CD4-positive, alpha-beta T cell treated with Interleukin-1 beta for 1 hour (primary cell): ENCODE measurements around the gene SYPL1.

Experiments used
- DNase-seq, 2 donors: peaks; one replicate each; pipeline ENCODE4 v3.0.0-alpha.2; 2020 to 2022

SYPL1 gene

GRCh38 chr7:106089647-106090046 is 22.5 kb downstream of the SYPL1 start:
- DNase-seq = no peak

DNA sequence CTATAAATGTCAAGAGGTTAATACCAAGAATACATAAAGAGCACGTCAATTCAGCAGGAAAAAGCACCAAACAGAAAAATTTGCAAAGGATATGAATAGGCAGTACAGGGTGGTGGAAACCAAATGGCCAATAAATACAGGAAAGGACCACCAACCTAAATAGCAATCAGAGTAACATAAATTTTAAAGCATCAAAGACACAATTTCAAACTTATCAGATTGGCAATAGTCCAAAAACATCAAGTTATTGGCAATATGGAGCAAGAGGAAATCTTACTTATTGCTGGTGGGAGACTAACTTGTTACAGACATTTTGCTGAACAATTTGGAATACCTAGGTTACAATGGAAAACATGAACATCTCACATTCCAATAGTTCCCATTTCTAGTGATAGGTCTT is 24.1 kb downstream of the SYPL1 start:
- no peak for DNase-seq

DNA sequence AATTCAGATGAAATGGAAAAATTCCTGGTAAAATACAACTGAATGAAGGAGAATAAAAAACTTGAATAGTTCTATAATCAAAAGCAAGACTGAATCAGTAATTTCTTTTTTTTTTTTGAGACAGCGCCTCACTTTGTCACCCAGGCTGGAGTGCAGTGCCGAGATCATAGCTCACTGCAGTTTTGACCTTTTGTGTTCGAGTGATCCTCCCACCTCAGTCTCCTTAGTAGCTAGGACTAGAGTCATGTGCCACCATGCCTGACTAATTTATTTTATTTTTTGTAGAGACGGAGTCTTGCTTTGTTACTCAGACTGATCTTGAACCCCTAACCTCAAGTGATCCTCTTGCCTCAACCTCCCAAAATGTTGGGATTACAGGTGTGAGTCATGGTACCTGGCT is 26.1 kb downstream of the SYPL1 start:
- no peak for DNase-seq

DNA sequence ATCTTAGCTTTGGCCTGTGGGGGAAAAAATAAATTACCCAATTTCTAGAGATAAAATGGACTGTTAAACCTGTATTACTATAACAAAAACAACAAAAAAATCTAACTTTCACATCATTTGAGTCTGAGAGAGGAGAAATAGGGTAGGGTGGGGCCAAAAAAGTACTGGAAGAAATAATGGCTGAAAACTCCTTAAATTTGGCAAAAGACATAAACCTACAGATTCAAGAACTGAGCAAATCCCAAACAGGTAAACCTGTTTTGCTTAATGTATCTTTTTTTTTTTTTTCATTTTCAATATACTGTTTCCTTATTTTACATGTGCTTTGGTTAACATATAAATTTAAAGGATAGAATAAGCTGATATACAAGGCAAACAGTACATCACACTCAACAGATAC is 27.1 kb downstream of the SYPL1 start:
- no peak for DNase-seq

DNA sequence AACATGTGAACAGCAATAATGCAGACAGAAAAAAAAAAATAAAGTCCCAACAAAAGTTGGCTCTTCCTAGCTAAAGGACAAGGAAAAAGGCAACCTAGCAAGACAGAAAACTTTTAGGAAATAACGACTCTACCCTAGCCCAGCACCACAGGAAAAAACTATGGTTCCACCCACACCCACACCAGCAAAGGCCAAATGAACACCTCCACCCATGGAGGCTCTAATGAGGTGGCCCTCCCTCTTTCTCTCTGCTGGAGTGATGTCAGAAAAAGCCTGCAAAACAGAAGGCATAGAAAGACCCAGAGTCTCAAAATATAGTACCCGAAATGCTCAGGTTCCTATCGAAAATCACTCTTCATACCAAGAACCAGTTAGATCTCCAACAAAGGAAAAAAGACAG is 28.4 kb downstream of the SYPL1 start:
- no peak for DNase-seq

DNA sequence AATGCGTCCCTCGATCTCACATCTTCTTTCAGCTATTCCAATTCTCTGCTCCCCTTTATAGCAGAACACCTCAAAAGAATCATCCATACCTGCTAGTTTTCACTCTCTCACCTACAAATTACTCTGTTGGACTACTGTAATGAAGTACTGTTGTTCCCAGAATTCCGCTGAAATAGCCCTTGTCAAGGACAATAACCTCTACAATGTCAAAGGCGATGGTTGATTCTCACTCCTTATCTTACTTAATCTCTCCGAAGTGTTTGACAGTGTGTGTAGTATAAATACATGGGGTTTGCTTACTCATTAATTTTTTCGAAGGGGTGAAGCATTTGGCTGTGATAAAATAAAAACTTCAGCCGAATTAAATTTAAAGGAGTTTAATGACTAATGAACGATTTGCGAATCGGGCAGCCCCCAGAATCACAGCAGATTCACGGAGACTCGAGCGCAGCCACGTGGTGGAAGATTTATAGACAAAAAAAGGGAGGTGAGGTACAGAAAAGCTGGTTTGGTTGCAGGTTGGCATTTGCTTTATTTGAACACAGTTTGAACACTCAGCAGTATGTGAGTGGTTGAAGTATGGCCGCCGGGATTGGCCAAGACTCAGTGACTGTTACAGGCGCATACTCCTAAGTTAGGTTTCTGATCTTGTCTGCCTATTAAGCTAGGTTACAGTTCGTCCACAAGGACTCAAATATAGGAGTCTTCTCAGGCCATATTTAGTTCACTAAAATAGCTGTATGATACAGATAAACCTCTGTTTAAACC is 29.8 kb downstream of the SYPL1 start:
- DNase-seq = no peak

DNA sequence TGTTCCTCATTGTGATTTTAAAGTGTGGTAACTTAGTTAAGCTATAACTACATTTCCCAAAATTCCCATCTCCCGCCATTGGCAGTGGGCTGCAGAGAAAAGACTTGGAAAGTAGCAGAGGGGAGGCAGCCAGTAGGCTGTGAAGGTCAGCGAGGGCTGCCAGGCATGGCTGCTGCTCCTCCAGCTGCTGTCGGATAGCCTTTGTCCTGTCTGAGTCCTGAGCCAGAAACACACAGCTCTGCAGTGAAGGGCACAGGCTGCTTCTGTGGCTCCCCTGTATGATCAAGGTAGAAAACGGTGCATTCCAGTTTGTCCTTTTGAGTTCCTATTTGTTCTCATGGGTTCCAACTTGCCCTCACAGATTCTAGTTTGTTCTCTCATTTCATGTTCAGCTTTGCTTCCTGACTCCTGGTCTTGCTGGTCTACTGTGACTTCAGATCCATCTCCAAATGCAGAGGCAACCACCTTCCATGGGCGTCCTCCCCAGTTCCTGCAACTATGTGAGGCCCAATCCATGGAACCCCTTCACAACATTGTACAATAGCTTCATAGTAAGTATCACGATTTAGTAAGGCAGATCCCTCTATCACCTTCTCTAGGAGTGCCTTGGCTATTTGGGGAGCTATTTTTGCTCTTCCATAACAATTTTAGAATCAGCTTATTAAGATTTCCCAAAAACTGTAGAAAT is 31.7 kb downstream of the SYPL1 start:
- no peak for DNase-seq

DNA sequence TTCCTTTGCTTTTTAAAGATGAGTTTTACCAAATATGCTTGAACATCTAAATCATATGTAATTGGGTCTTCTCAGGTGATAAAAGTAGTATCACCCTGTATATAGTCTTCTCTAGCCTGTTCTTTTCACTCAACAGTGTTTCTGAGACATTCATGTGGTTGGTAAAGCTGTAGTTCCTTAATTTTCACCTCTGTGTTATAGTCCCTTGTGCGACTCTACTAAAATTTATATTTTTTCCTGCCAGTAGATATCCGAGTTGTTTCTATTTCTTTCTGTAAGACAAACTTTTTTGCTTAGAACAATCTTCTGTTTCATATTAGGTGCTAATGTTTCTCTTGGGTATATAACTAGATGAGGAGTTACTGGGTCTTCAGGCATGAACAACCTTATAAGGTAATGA is 35.6 kb downstream of the SYPL1 start:
- no peak for DNase-seq

GRCh38 chr7:106075937-106076336 is 36.2 kb downstream of the SYPL1 start:
- DNase-seq = no peak

GRCh38 chr7:106074257-106074656 is 37.9 kb downstream of the SYPL1 start:
- peak in 1 of 2 donors; percentile 21 for DNase-seq

GRCh38 chr7:106073701-106074100 is 38.4 kb downstream of the SYPL1 start:
- DNase-seq = no peak

GRCh38 chr7:106072715-106073091 is 39.4 kb downstream of the SYPL1 start:
- DNase-seq = no peak

DNA sequence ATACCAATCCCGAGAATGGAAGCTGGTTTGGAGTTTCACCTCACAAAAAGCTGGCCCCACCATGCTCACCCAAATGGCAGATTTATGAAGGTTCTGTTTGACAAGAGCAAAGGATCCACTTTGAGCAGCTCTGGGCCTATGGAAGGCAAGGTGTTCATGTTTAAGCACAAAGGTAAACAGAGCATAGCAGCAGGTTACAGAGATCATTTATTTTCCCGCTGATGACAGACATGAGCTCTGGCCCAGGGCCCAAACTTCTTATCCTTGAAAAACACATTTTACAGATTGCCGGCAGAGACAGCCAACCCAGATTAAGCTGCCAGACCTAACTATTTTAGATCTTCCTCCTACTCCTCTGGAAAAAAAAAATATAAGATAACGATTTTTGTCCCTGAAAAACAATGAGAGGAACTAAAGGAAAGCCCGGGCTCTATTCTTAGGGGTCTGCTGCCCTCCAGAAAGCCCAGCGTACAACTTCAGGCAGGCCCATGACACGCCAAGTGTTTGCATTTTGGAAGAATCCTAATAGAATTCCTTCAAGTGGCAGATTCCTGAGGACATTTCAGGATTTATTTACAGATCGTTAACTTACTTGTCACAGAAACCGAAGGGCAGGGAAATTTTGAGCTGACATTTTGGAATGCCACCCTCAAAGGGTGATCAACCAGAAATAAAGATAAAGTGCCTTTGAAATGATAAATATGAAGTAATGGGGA is 40.0 kb downstream of the SYPL1 start:
- DNase-seq = peak in 1 of 2 donors; percentile 13

DNA sequence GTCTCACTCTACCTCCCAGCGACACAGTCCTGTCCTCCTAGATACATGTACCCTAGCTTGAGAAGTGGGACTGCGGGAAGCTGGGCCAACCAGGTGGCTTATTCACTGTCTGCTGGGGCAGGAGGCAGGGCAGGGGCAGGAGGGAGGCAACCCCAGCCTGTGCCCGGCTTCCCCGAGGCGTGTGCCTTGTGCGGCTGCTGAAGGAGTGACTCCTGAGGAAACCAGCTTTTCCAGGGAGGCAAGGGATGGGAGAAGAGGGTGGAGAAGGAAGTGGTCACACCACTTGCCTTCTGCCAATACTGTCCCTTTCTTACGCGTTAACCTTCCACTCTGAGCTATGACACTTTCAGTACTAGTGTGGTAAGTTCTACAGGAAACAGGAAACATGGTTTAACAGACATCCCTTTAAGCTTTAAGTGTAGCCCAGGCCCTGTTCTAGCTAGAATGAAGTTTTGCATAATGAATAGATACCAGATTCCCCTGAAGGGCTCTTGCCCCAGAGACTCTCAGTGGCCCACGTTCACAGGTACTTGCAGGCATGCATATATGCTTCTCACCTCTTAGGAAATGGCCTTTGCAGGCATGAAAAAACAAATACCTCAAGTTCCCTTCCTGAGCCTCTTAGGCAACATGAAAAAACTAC is 40.6 kb downstream of the SYPL1 start:
- peak; percentile 54 to 61 for DNase-seq

DNA sequence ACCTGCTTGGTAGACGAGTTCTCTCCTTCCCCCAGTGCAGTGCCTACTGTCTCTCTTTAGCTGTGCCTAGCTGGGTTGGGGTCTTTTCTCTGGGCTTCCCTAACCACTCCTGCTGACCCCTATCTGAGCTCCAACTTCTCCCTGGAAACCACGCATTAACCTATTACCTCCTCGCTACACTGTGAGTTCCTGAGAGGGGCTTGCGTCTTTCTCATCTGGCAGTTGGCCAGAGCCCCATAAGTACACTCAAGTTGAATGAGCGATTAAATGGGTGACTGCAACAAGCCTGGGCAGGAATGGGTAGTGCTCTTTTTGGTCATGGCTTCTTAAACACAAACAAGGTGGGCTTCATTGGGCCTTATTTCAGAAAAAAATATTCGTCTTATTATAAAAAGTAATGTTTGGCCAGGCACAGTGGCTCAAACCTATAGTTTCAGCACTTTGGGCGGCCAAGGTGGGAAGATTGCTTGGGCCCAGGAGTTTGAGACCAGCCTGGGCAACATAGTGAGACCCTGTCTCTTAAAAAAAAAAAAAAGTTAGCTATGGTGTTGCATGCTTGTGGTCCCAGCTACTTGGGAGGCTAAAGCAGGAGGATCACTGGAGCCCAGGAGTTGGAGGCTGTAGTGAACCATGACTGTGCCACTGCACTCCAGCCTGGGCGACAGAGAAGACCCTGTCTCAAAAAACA is 41.4 kb downstream of the SYPL1 start:
- no peak for DNase-seq

DNA sequence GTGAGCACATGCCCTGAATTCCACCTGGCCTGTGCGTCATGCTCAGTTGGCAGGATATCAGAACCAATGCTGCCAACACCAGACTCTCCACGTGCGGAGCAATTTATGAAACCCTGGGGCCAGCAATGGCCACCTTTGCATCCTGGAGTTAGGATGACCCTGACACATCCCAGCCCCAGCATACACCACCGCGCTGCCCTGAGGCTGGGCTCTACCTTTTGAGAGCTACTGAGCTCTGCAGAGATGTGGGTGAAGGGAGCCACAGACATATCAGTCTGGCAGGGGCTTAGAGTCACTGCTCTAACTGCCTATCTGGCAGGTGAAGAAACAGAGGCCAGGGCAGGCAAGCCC is 41.9 kb downstream of the SYPL1 start:
- DNase-seq = no peak

- no peak for DNase-seq
Observed at GRCh38 chr7:106069471-106070200, 42.5 kb downstream of the SYPL1 start.

DNA sequence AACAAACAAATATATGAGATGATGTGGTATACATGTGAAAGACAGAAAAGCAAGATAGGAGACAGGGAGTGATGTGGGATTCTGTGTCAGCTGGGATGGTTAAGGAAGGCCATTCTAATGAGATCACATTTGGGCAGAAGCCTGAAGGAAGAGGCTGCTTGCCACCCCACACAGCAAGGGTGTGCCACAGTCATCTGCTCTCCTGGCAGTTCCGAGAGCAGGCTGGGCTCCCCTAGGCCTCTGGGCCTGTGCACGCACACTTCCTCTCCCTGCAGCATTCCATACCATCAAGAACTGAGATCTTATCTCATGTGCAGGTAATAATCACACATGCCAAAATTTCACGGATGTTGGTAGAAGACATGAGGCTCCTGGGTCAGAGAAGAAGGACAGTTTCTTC is 43.1 kb downstream of the SYPL1 start:
- no peak for DNase-seq

DNA sequence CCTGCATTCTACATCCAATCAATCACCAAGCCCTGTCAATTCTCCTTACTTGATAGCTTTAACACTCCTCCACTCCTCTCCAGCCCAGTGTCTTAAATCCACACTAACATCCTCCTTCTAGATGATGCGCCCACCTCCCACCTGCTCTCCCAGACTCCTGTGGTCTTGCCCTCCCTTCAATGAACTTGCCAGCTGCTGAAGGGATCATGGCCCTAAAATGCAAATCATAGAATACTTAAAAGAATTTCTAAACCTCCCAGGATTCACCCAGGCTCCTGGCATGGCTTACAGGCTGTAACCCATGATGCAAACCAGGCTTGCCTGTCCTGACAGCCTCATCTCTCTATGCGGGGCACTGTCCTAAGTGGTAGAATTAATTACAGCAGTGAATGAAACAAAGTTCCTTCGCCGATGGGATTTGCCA is 43.6 kb downstream of the SYPL1 start:
- DNase-seq = no peak

- DNase-seq = no peak
Observed at GRCh38 chr7:106067678-106068077, 44.4 kb downstream of the SYPL1 start.

- no peak for DNase-seq
Observed at GRCh38 chr7:106065575-106066500, 46.3 kb downstream of the SYPL1 start.
